Activated T-cell treated with anti-CD3 and anti-CD28 coated beads, Interleukin-2, amount 50 U/mL, for 4 hours (primary cell): Measurements from ENCODE around the gene BEST2. TPM values are rescaled to one million over a fixed set of nuclear protein-coding genes. Genes with fewer than 3 reads are reported as not detected.

ENCODE experiments used
- ATAC-seq, 2 donors: fragments of 200-7000 bp; cut with Tn5 transposase; one replicate each; pipeline ENCODE4 v1.10.0; 2021
- DNase-seq: peaks from one replicate; pipeline ENCODE4 v3.0.0-alpha.2; 2020
- H3K27me3 Mint-ChIP-seq: one replicate; pipeline ENCODE4 v1.8.0; 2021; ENCODE audit warnings: low read depth, mixed read lengths
- H3K36me3 Mint-ChIP-seq: one replicate; pipeline ENCODE4 v1.8.0; 2022; ENCODE audit warnings: mixed read lengths; ENCODE audit not compliant: insufficient read depth
- H3K4me1 Mint-ChIP-seq: one replicate; pipeline ENCODE4 v1.8.0; 2021; ENCODE audit warnings: low read depth, mixed read lengths
- H3K4me3 Mint-ChIP-seq: one replicate; pipeline ENCODE4 v1.8.0; 2021; ENCODE audit warnings: mild to moderate bottlenecking, moderate library complexity, mixed read lengths
- H3K9me3 Mint-ChIP-seq: one replicate; pipeline ENCODE4 v1.8.0; 2021; ENCODE audit warnings: mixed read lengths
- total RNA-seq, 3 donors: library from RNA; stranded (reverse); gene quantifications; one replicate each; pipeline ENCODE4 v1.2.1, GENCODE V29; 2021

BEST2 gene
- total RNA-seq, 3 donors from 2014 or later: not detected

GRCh38 chr19:12802267-12803106 is 50.9 kb downstream of the BEST2 start:
- ATAC-seq (no peak), DNase-seq (no peak)
- Mint-ChIP-seq H3K9me3 (no peaks in the 10 kb centered on the region), H3K4me3 (peak overlapping the region; percentile 86), H3K4me1 (peaks cover 33% of the 10 kb centered on the region), H3K27me3 (no peaks in the 10 kb centered on the region), H3K36me3 (no peaks in the 10 kb centered on the region)

DNA sequence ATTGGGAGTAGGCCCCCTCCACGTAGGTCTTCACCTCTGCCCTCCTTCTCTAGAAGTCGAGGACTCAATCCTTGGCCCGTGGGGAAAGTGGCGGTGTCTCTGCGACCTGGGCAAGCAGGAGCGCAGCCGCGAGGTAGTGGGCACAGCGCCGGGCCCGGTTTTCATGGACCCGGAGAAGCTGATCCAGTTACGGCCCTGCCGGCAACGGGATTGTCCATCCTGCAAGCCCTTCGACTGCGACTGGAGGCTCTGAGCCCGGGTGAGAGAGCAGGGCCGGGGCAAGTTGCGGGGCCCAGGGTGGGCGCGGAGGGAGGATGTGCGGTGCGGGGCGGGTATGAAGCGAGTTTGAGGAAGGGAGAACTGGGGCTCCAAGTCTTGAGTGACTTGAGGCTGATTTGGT is 52.5 kb downstream of the BEST2 start:
- H3K36me3 Mint-ChIP-seq: peaks cover 3% of the 10 kb centered on the region
- DNase-seq: no peak
- H3K4me3 Mint-ChIP-seq: no peak overlapping the region
- no peaks in the 10 kb centered on the region for H3K27me3 Mint-ChIP-seq
- peaks cover 33% of the 10 kb centered on the region for H3K4me1 Mint-ChIP-seq
- ATAC-seq: no peak
- H3K9me3 Mint-ChIP-seq: no peaks in the 10 kb centered on the region

DNA sequence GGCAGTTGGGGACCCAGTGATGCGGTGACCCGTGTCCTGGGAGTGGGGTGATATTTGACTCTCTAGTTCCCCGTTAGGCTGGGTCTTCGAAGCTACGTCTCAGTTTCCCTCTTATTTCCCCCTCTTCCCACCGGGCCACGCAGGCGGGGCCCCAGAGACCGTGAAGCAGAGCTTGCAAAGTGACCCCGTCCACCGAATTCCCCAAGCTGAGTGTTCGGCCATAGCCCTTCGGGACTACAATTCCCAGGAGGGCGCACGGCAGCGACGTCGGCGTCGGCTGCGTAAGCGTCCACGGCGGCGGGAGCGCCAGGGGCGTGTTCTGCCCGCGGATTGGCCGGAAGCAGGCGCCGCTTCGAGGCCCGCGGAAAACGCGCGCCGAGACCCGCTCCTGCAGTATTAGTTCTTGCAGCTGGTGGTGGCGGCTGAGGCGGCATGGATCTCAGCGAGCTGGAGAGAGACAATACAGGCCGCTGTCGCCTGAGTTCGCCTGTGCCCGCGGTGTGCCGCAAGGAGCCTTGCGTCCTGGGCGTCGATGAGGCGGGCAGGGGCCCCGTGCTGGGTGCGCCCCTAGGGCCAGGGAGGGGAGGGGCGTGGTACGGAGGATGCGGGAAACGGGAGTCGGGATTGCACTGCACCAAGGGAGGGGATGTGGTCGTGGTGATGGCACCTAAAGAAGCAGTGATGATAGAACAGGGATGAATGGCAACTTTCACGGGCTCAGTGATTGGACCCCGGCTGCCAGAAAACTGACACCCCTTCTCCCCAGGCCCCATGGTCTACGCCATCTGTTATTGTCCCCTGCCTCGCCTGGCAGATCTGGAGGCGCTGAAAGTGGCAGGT is 54.9 kb downstream of the BEST2 start, which contains the start of gene RNASEH2A:
Gene RNASEH2A, plus strand, starts transcription at position 343 of the 840 bp plus-strand sequence. Its CDS starts 90 bp downstream, at position 433.
- H3K27me3 Mint-ChIP-seq: no peaks in the 10 kb centered on the region
- peak; percentile 95 for ATAC-seq
- peak within 1 kb of the TSS; percentile 91 for H3K4me3 Mint-ChIP-seq
- peaks cover 19% of the 10 kb centered on the region for H3K4me1 Mint-ChIP-seq
- no peaks in the 10 kb centered on the region for H3K9me3 Mint-ChIP-seq
- peak; percentile 81 for DNase-seq
- H3K36me3 Mint-ChIP-seq: peaks cover 6% of the 10 kb centered on the region

Other genes starting within 250 kb of the BEST2 start
- gene ZNF564, start 200.3 kb upstream of the BEST2 start, total RNA-seq: 1 to 10 TPM; 2.6 to 5.1 (median 4.9) TPM
- 1 to 10 TPM; 7.2 to 7.8 (median 7.5) TPM for gene ZNF490, start 141.0 kb upstream of the BEST2 start, total RNA-seq
- gene ZNF791, start 140.9 kb upstream of the BEST2 start, total RNA-seq: 10 to 100 TPM; 13.3 to 19.5 (median 13.8) TPM
- 100 to 1,000 TPM in 2 of 3 donors, 10 to 100 TPM in 1; 97.3 to 131 (median 127) TPM for gene MAN2B1, start 85.0 kb upstream of the BEST2 start, total RNA-seq
- 10 to 100 TPM; 27.8 to 29.6 (median 28.3) TPM for gene WDR83, start 85.0 kb upstream of the BEST2 start, total RNA-seq
- 100 to 1,000 TPM; 129 to 137 (median 132) TPM for gene DHPS, start 69.9 kb upstream of the BEST2 start, total RNA-seq
- gene GNG14, start 63.8 kb upstream of the BEST2 start, total RNA-seq: not detected
- 1 to 10 TPM; 7.9 to 9.9 (median 9.4) TPM for gene FBXW9, start 55.2 kb upstream of the BEST2 start, total RNA-seq
- gene TNPO2, start 27.9 kb upstream of the BEST2 start, total RNA-seq: 100 to 1,000 TPM; 223 to 236 (median 232) TPM
- 100 to 1,000 TPM; 223 to 251 (median 235) TPM for gene TRIR, start 17.1 kb upstream of the BEST2 start, total RNA-seq
- 10 to 100 TPM; 92.8 to 95.1 (median 93.8) TPM for gene GET3, start 14.3 kb upstream of the BEST2 start, total RNA-seq
- gene HOOK2, start 23.8 kb downstream of the BEST2 start, total RNA-seq: 1 to 10 TPM; 5.9 to 8.4 (median 6.0) TPM
- gene JUNB, start 39.7 kb downstream of the BEST2 start, total RNA-seq: 100 to 1,000 TPM; 261 to 295 (median 287) TPM
- 100 to 1,000 TPM; 185 to 224 (median 211) TPM for gene PRDX2, start 50.0 kb downstream of the BEST2 start, total RNA-seq
- gene THSD8, start 50.3 kb downstream of the BEST2 start, total RNA-seq: 10 to 100 TPM; 10.3 to 18.8 (median 12.6) TPM
- 10 to 100 TPM; 32.3 to 42.7 (median 39.1) TPM for gene RNASEH2A, start 54.8 kb downstream of the BEST2 start, total RNA-seq
- not detected for gene RTBDN, start 82.8 kb downstream of the BEST2 start, total RNA-seq
- gene MAST1, start 86.7 kb downstream of the BEST2 start, total RNA-seq: 1 to 10 TPM in 1 of 3 donors, under 1 TPM in 2; 0.37 to 1.0 (median 0.38) TPM
- gene DNASE2, start 129.7 kb downstream of the BEST2 start, total RNA-seq: 10 to 100 TPM; 14.3 to 19.5 (median 15.9) TPM
- gene KLF1, start 135.4 kb downstream of the BEST2 start, total RNA-seq: under 1 TPM; 0.55 to 0.92 (median 0.68) TPM
- 10 to 100 TPM; 60.1 to 85.8 (median 72.8) TPM for gene GCDH, start 139.4 kb downstream of the BEST2 start, total RNA-seq
- under 1 TPM; 0.53 to 0.91 (median 0.87) TPM for gene SYCE2, start 167.5 kb downstream of the BEST2 start, total RNA-seq
- gene FARSA, start 181.9 kb downstream of the BEST2 start, total RNA-seq: 100 to 1,000 TPM; 345 to 368 (median 368) TPM
- 1,000 to 10,000 TPM; 1,489 to 1,621 (median 1,575) TPM for gene CALR, start 186.8 kb downstream of the BEST2 start, total RNA-seq
- 100 to 1,000 TPM; 256 to 265 (median 264) TPM for gene RAD23A, start 194.1 kb downstream of the BEST2 start, total RNA-seq
- gene GADD45GIP1, start 205.4 kb downstream of the BEST2 start, total RNA-seq: 10 to 100 TPM; 60.5 to 65.2 (median 61.8) TPM
- not detected for gene DAND5, start 217.8 kb downstream of the BEST2 start, total RNA-seq
- gene NFIX, start 243.7 kb downstream of the BEST2 start, total RNA-seq: 10 to 100 TPM; 11.1 to 20.4 (median 16.1) TPM